Hepatocyte (in vitro differentiated cells): ENCODE data around the gene WNT4. TPM values are rescaled to one million over a fixed set of nuclear protein-coding genes. Genes with fewer than 3 reads are reported as not detected.

ENCODE experiments used
- DNase-seq: peaks from one replicate; pipeline ENCODE4 v3.0.0-alpha.2; 2016; ENCODE audit warnings: low spot score
- H2AFZ ChIP-seq: fragments of 200-600 bp; sonication (generic); 2 replicates; pipeline ENCODE4 v1.6.0; 2016; ENCODE audit warnings: antibody characterized with exemption, mild to moderate bottlenecking
- H3K27ac ChIP-seq: fragments of 200-600 bp; sonication (generic); 2 replicates; pipeline ENCODE4 v1.5.1; 2016; ENCODE audit warnings: mild to moderate bottlenecking
- H3K27me3 ChIP-seq: fragments of 200-600 bp; sonication (generic); 2 replicates; pipeline ENCODE4 v1.6.1; 2016
- H3K36me3 ChIP-seq: fragments of 200-600 bp; sonication (generic); replicated peaks from 2 replicates; pipeline ENCODE4 v1.5.1; 2016; ENCODE audit warnings: low read depth; ENCODE audit not compliant: insufficient read depth
- H3K4me1 ChIP-seq: fragments of 200-600 bp; sonication (generic); 2 replicates; pipeline ENCODE4 v1.5.1; 2016; ENCODE audit warnings: mild to moderate bottlenecking, moderate library complexity; ENCODE audit not compliant: insufficient read depth
- H3K4me2 ChIP-seq: fragments of 200-600 bp; sonication (generic); 2 replicates; pipeline ENCODE4 v1.6.0; 2016
- H3K4me3 ChIP-seq: fragments of 200-600 bp; sonication (generic); 2 replicates; pipeline ENCODE4 v1.5.1; 2016; ENCODE audit warnings: mild to moderate bottlenecking
- H3K79me2 ChIP-seq: fragments of 200-600 bp; sonication (generic); 2 replicates; pipeline ENCODE4 v1.6.0; 2017; ENCODE audit warnings: mild to moderate bottlenecking
- H3K9me2 ChIP-seq: fragments of 200-600 bp; sonication (generic); replicated peaks from 2 replicates; pipeline ENCODE4 v1.6.0; 2017; ENCODE audit warnings: mild to moderate bottlenecking; ENCODE audit not compliant: insufficient read depth
- H3K9me3 ChIP-seq: fragments of 200-600 bp; sonication (generic); 2 replicates; pipeline ENCODE4 v1.5.1; 2016; ENCODE audit warnings: low read depth, mild to moderate bottlenecking
- H4K20me1 ChIP-seq: fragments of 200-600 bp; sonication (generic); 2 replicates; pipeline ENCODE4 v1.6.0; 2016; ENCODE audit warnings: mild to moderate bottlenecking; ENCODE audit not compliant: insufficient read depth, poor library complexity, severe bottlenecking
- CTCF ChIP-seq: fragments of 200-600 bp; sonication (generic); IDR thresholded peaks from 2 replicates; pipeline ENCODE4 v1.5.1; 2016; ENCODE audit warnings: antibody characterized with exemption, mild to moderate bottlenecking; ENCODE audit not compliant: poor library complexity
- EZH2 ChIP-seq: fragments of 200-600 bp; sonication (generic); IDR thresholded peaks from 2 replicates; pipeline ENCODE4 v1.6.1; 2016; ENCODE audit warnings: antibody characterized with exemption, mild to moderate bottlenecking, borderline replicate concordance
- EZH2phosphoT487 ChIP-seq: fragments of 200-600 bp; sonication (generic); IDR thresholded peaks from one replicate; pipeline ENCODE4 v1.6.1; 2018; ENCODE audit warnings: antibody characterized with exemption, mild to moderate bottlenecking, low read depth, moderate library complexity; ENCODE audit not compliant: unreplicated experiment, severe bottlenecking
- WGBS: methylation state at CpG from one replicate; pipeline ENCODE4 v1.1.6; 2016; ENCODE audit warnings: low lambda C conversion rate; ENCODE audit errors: missing lambda C conversion rate; 5-methylcytosine and 5-hydroxymethylcytosine counted together
- polyA plus RNA-seq: library from polyadenylated mRNA; unstranded; fragments of >200 nt; fragmentation: Nextera tagmentation; extraction: Ambion mirVana; gene quantifications from 2 replicates; pipeline ENCODE4 v1.2.1, GENCODE V29; 2016
- total RNA-seq: library from RNA; depleted of rRNA; stranded (reverse); fragments of >200 nt; gene quantifications from 2 replicates; pipeline ENCODE4 v1.2.3, GENCODE V29; 2014

Gene WNT4
- total and polyA plus RNA-seq, 2 experiments from 2014 or later: 1.7 to 5.1 TPM

GRCh38 chr1:22155517-22155916 lies 12.6 kb upstream of the WNT4 start:
- no peak overlapping the region for H3K4me3 ChIP-seq
- DNase-seq: no peak
- H3K9me2 ChIP-seq: no peaks in the 10 kb centered on the region
- H3K27me3 ChIP-seq: no peaks in the 10 kb centered on the region
- no peak overlapping the region for H2AFZ ChIP-seq
- no peaks in the 10 kb centered on the region for H4K20me1 ChIP-seq
- H3K9me3 ChIP-seq: no peaks in the 10 kb centered on the region
- TF ChIP-seq CTCF: no peak
- TF ChIP-seq EZH2phosphoT487: no peak
- no peak for TF ChIP-seq EZH2
- 92% methylated on average over 4 of the region's 4 CpGs for WGBS
- H3K4me2 ChIP-seq: no peak overlapping the region
- H3K79me2 ChIP-seq: no peaks in the 10 kb centered on the region
- H3K36me3 ChIP-seq: no peaks in the 10 kb centered on the region
- peaks cover 3% of the 10 kb centered on the region for H3K4me1 ChIP-seq
- no peak overlapping the region for H3K27ac ChIP-seq

GRCh38 chr1:22154626-22155025 lies 11.7 kb upstream of the WNT4 start:
- Histone ChIP-seq H3K4me2 (no peak overlapping the region), H3K27me3 (no peaks in the 10 kb centered on the region), H3K4me3 (no peak overlapping the region), H3K9me2 (no peaks in the 10 kb centered on the region), H3K79me2 (no peaks in the 10 kb centered on the region), H3K4me1 (peaks cover 3% of the 10 kb centered on the region), H3K9me3 (no peaks in the 10 kb centered on the region), H3K36me3 (no peaks in the 10 kb centered on the region), H2AFZ (no peak overlapping the region), H4K20me1 (no peaks in the 10 kb centered on the region), H3K27ac (no peak overlapping the region)
- no peak for DNase-seq
- WGBS: 31% methylated on average over 6 of the region's 6 CpGs
- TF ChIP-seq EZH2phosphoT487 (no peak), EZH2 (no peak), CTCF (no peak)

GRCh38 chr1:22153660-22154437 lies 11.0 kb upstream of the WNT4 start:
- no peak overlapping the region for H3K4me2 ChIP-seq
- no peak for TF ChIP-seq CTCF
- TF ChIP-seq EZH2phosphoT487: no peak
- TF ChIP-seq EZH2: no peak
- DNase-seq: no peak
- no peak overlapping the region for H2AFZ ChIP-seq
- H3K27ac ChIP-seq: no peak overlapping the region
- no peaks in the 10 kb centered on the region for H3K9me2 ChIP-seq
- H3K4me1 ChIP-seq: peaks cover 3% of the 10 kb centered on the region
- no peak overlapping the region for H3K4me3 ChIP-seq
- H3K27me3 ChIP-seq: no peaks in the 10 kb centered on the region
- no peaks in the 10 kb centered on the region for H3K79me2 ChIP-seq
- no peaks in the 10 kb centered on the region for H3K9me3 ChIP-seq
- no peaks in the 10 kb centered on the region for H4K20me1 ChIP-seq
- H3K36me3 ChIP-seq: no peaks in the 10 kb centered on the region
- 84% methylated on average over 25 of the region's 25 CpGs for WGBS
